ENCODE data around the gene VPS8.
"Not testable (repeated sequence)": the region's sequence is repeated elsewhere in the genome, so short reads cannot be mapped to it uniquely, and the experiment has no call there.

Gene VPS8

GRCh38 chr3:185003876-185004275, 191.9 kb downstream of the VPS8 start:
- DNase-seq = not testable (repeated sequence)

- no peak for DNase-seq
Observed at GRCh38 chr3:185009650-185010049, 197.7 kb downstream of the VPS8 start.

GRCh38 chr3:185017584-185017983, 205.6 kb downstream of the VPS8 start:
- not testable (repeated sequence) for DNase-seq

- not testable (repeated sequence) for DNase-seq
Observed at GRCh38 chr3:185017996-185018395, 206.0 kb downstream of the VPS8 start.

- DNase-seq = no peak
Observed at GRCh38 chr3:185021256-185021655, 209.3 kb downstream of the VPS8 start.

- no peak for DNase-seq
Observed at GRCh38 chr3:185024406-185024805, 212.4 kb downstream of the VPS8 start.

GRCh38 chr3:185024966-185025365, 213.0 kb downstream of the VPS8 start:
- no peak for DNase-seq

- DNase-seq = no peak
Observed at GRCh38 chr3:185028121-185028520, 216.2 kb downstream of the VPS8 start.

- no peak for DNase-seq
Observed at GRCh38 chr3:185029086-185029485, 217.1 kb downstream of the VPS8 start.

GRCh38 chr3:185030399-185030798, 218.4 kb downstream of the VPS8 start:
- DNase-seq = no peak

- no peak for DNase-seq
Observed at GRCh38 chr3:185030951-185031350, 219.0 kb downstream of the VPS8 start.

- DNase-seq = no peak
Observed at GRCh38 chr3:185037801-185038200, 225.8 kb downstream of the VPS8 start.

GRCh38 chr3:185040425-185040824, 228.5 kb downstream of the VPS8 start:
- DNase-seq = no peak

- no peak for DNase-seq
Observed at GRCh38 chr3:185041540-185041939, 229.6 kb downstream of the VPS8 start.

GRCh38 chr3:185042312-185043050, 230.5 kb downstream of the VPS8 start:
- no peak for DNase-seq

GRCh38 chr3:185046164-185046515, 234.2 kb downstream of the VPS8 start:
- DNase-seq = no peak

GRCh38 chr3:185046603-185047002, 234.6 kb downstream of the VPS8 start:
- no peak for DNase-seq

GRCh38 chr3:185049710-185050109, 237.7 kb downstream of the VPS8 start:
- DNase-seq = no peak

- DNase-seq = no peak
Observed at GRCh38 chr3:185051801-185052200, 239.8 kb downstream of the VPS8 start.

- no peak for DNase-seq
Observed at GRCh38 chr3:185052631-185053030, 240.7 kb downstream of the VPS8 start.

GRCh38 chr3:185056908-185057307, 244.9 kb downstream of the VPS8 start:
- no peak for DNase-seq

GRCh38 chr3:185057829-185058228, 245.9 kb downstream of the VPS8 start:
- no peak for DNase-seq

GRCh38 chr3:185058796-185059195, 246.8 kb downstream of the VPS8 start:
- no peak for DNase-seq

GRCh38 chr3:185059766-185060165, 247.8 kb downstream of the VPS8 start:
- no peak for DNase-seq

GRCh38 chr3:185060655-185061054, 248.7 kb downstream of the VPS8 start:
- DNase-seq = no peak

Data from NCI-H146 (cell line).